ENCODE results near the gene SPATA13. TPM values are rescaled to one million over a fixed set of nuclear protein-coding genes. Genes with fewer than 3 reads are reported as not detected.

Gene SPATA13
- total RNA-seq, 1 experiment from 2014 or later = 10.5 TPM

DNA sequence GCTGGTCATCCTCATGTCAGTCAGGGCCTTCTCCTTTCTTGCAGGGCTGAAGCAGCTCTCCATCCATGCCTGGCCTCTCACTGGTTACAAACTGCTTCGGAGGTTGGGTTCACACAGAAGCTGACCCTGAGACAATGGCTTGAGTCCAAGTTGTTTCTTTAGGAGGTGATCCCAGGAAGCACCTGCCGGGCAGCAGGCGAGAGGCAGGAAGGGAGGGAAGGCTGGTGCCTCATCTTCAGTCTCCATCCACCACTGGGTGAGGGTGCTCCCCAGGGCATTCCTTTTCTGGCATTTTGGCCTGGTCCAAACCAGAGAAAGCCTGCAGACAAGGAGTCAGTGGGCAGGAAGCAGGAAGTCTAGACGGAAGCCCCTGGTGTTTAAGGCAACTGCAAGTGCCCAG is 17.6 kb upstream of the SPATA13 start:
- H3K4me1 ChIP-seq = peaks cover 5% of the 10 kb centered on the region; the same call in 1 of the 2 replicates
- H3K27ac Mint-ChIP-seq (ENCODE audit: unreplicated experiment) = no peak overlapping the region
- H3K36me3 Mint-ChIP-seq (ENCODE audit: insufficient read depth, unreplicated experiment) = no peaks in the 10 kb centered on the region
- H3K4me3 ChIP-seq (ENCODE audit: low read depth, low read length) = no peak overlapping the region
- no peaks in the 10 kb centered on the region for H3K27me3 Mint-ChIP-seq (ENCODE audit: insufficient read depth, unreplicated experiment)
- H3K4me3 Mint-ChIP-seq (ENCODE audit: unreplicated experiment) = no peak overlapping the region
- BruUV-seq (replicated peaks) = no TSS peak
- POLR2A ChIA-PET = no interaction called here
- no peaks in the 10 kb centered on the region for H3K9me3 ChIP-seq
- CTCF ChIA-PET = no interaction called here
- H3K27me3 ChIP-seq (replicated peaks; ENCODE audit: control insufficient read depth, insufficient read depth, low read length) = no peaks in the 10 kb centered on the region
- no peaks in the 10 kb centered on the region for H3K9me3 Mint-ChIP-seq (ENCODE audit: unreplicated experiment)
- peaks cover 8% of the 10 kb centered on the region for H3K4me1 Mint-ChIP-seq (ENCODE audit: low read depth, unreplicated experiment)
- DNase-seq = no peak
- intact Hi-C loops (cut with micrococcal nuclease; ENCODE audit: unreplicated experiment) = no loop called here
- TF ChIP-seq, protein P1, sequence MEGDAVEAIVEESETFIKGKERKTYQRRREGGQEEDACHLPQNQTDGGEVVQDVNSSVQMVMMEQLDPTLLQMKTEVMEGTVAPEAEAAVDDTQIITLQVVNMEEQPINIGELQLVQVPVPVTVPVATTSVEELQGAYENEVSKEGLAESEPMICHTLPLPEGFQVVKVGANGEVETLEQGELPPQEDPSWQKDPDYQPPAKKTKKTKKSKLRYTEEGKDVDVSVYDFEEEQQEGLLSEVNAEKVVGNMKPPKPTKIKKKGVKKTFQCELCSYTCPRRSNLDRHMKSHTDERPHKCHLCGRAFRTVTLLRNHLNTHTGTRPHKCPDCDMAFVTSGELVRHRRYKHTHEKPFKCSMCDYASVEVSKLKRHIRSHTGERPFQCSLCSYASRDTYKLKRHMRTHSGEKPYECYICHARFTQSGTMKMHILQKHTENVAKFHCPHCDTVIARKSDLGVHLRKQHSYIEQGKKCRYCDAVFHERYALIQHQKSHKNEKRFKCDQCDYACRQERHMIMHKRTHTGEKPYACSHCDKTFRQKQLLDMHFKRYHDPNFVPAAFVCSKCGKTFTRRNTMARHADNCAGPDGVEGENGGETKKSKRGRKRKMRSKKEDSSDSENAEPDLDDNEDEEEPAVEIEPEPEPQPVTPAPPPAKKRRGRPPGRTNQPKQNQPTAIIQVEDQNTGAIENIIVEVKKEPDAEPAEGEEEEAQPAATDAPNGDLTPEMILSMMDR (IDR thresholded peaks at IDR 0.05; ENCODE audit: insufficient read depth in 1 of 2, low read depth in 1 of 2, low read length in 1 of 2, severe bottlenecking in 1 of 2, unreplicated experiment in 1 of 2) = no peak
- H3K36me3 ChIP-seq (ENCODE audit: control insufficient read depth, insufficient read depth, low read length) = no peaks in the 10 kb centered on the region

DNA sequence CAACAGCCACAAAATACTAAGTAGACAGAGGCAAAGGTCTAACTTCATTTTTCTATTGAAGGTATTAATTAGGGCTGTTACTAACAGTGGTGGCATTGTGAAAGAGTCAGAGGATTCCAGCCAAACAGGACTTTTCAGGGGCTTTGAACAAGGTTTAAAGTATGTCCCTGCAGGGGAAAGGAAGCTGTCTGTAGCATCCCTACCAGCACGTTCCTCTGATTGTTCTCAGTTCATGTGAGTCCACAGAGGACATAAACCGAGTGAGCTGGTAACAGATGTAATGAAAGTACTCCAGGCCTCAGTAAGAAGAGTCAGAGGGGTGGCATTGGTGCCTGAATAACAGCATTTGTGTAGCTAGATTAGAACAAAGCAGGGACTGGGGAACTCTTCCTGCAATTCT is 15.3 kb upstream of the SPATA13 start:
- no peaks in the 10 kb centered on the region for H3K36me3 ChIP-seq (ENCODE audit: control insufficient read depth, insufficient read depth, low read length)
- no peak for DNase-seq
- H3K4me1 Mint-ChIP-seq (ENCODE audit: low read depth, unreplicated experiment) = peaks cover 18% of the 10 kb centered on the region
- TF ChIP-seq, protein P1 (IDR thresholded peaks at IDR 0.05; ENCODE audit: insufficient read depth in 1 of 2, low read depth in 1 of 2, low read length in 1 of 2, severe bottlenecking in 1 of 2, unreplicated experiment in 1 of 2) = no peak
- intact Hi-C loops (cut with micrococcal nuclease; ENCODE audit: unreplicated experiment) = no loop called here
- H3K27me3 Mint-ChIP-seq (ENCODE audit: insufficient read depth, unreplicated experiment) = no peaks in the 10 kb centered on the region
- no peak overlapping the region for H3K4me3 ChIP-seq (ENCODE audit: low read depth, low read length)
- H3K27me3 ChIP-seq (replicated peaks; ENCODE audit: control insufficient read depth, insufficient read depth, low read length) = no peaks in the 10 kb centered on the region
- CTCF ChIA-PET = no interaction called here
- H3K4me3 Mint-ChIP-seq (ENCODE audit: unreplicated experiment) = no peak overlapping the region
- H3K36me3 Mint-ChIP-seq (ENCODE audit: insufficient read depth, unreplicated experiment) = no peaks in the 10 kb centered on the region
- H3K4me1 ChIP-seq = peaks cover 18% of the 10 kb centered on the region
- BruUV-seq (replicated peaks) = no TSS peak
- no peaks in the 10 kb centered on the region for H3K9me3 ChIP-seq
- no peaks in the 10 kb centered on the region for H3K9me3 Mint-ChIP-seq (ENCODE audit: unreplicated experiment)
- POLR2A ChIA-PET = no interaction called here
- no peak overlapping the region for H3K27ac Mint-ChIP-seq (ENCODE audit: unreplicated experiment)

DNA sequence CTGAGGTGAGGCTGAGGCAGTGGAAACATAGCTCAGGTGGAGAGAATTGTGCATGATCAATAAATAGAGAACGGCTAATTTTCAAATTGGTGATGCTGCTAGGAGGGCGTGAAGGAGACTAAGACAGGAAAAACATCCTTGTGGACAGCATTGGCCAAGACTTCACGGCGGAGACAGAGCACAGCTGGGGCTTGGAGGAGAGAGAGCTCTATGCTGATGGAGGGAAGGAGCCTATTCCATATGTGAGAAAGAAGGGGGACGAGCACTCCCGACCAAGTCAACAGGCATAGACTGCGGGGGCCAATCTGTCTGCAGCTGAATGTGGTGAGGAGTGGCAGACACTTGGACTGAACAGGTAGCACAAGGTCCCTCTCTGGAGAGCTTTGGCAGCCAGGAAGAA is 14.8 kb upstream of the SPATA13 start:
- Histone ChIP-seq H3K4me3 (ENCODE audit: low read depth, low read length) (no peak overlapping the region), H3K9me3 (no peaks in the 10 kb centered on the region), H3K4me1 (peaks cover 18% of the 10 kb centered on the region), H3K27me3 (replicated peaks; ENCODE audit: control insufficient read depth, insufficient read depth, low read length) (no peaks in the 10 kb centered on the region), H3K36me3 (ENCODE audit: control insufficient read depth, insufficient read depth, low read length) (no peaks in the 10 kb centered on the region)
- TF ChIP-seq, protein P1 (IDR thresholded peaks at IDR 0.05; ENCODE audit: insufficient read depth in 1 of 2, low read depth in 1 of 2, low read length in 1 of 2, severe bottlenecking in 1 of 2, unreplicated experiment in 1 of 2) = no peak
- BruUV-seq (replicated peaks) = no TSS peak
- Mint-ChIP-seq H3K9me3 (ENCODE audit: unreplicated experiment) (no peaks in the 10 kb centered on the region), H3K27me3 (ENCODE audit: insufficient read depth, unreplicated experiment) (no peaks in the 10 kb centered on the region), H3K27ac (ENCODE audit: unreplicated experiment) (no peak overlapping the region), H3K36me3 (ENCODE audit: insufficient read depth, unreplicated experiment) (no peaks in the 10 kb centered on the region), H3K4me1 (ENCODE audit: low read depth, unreplicated experiment) (peaks cover 18% of the 10 kb centered on the region), H3K4me3 (ENCODE audit: unreplicated experiment) (no peak overlapping the region)
- ChIA-PET CTCF (no interaction called here), POLR2A (no interaction called here)
- no peak for DNase-seq
- intact Hi-C loops (cut with micrococcal nuclease; ENCODE audit: unreplicated experiment) = no loop called here

Data from Caco-2 (cell line).